Inferior parietal cortex (tissue), 1 donor: ENCODE results near the gene CAMSAP1.
"Not testable (repeated sequence)": the region's sequence is repeated elsewhere in the genome, so short reads cannot be mapped to it uniquely, and the experiment has no call there.

Source experiments
- DNase-seq: peaks from one replicate; pipeline ENCODE4 v3.0.0-alpha.2; 2016; ENCODE audit errors: extremely low spot score

CAMSAP1 gene, protein sequence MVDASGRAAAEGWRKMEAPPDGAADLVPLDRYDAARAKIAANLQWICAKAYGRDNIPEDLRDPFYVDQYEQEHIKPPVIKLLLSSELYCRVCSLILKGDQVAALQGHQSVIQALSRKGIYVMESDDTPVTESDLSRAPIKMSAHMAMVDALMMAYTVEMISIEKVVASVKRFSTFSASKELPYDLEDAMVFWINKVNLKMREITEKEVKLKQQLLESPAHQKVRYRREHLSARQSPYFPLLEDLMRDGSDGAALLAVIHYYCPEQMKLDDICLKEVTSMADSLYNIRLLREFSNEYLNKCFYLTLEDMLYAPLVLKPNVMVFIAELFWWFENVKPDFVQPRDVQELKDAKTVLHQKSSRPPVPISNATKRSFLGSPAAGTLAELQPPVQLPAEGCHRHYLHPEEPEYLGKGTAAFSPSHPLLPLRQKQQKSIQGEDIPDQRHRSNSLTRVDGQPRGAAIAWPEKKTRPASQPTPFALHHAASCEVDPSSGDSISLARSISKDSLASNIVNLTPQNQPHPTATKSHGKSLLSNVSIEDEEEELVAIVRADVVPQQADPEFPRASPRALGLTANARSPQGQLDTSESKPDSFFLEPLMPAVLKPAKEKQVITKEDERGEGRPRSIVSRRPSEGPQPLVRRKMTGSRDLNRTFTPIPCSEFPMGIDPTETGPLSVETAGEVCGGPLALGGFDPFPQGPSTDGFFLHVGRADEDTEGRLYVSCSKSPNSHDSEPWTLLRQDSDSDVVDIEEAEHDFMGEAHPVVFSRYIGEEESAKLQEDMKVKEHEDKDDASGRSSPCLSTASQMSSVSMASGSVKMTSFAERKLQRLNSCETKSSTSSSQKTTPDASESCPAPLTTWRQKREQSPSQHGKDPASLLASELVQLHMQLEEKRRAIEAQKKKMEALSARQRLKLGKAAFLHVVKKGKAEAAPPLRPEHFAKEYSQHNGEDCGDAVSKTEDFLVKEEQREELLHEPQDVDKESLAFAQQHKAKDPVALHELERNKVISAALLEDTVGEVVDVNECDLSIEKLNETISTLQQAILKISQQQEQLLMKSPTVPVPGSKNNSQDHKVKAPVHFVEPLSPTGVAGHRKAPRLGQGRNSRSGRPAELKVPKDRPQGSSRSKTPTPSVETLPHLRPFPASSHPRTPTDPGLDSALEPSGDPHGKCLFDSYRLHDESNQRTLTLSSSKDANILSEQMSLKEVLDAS (N-terminal part only)

DNA sequence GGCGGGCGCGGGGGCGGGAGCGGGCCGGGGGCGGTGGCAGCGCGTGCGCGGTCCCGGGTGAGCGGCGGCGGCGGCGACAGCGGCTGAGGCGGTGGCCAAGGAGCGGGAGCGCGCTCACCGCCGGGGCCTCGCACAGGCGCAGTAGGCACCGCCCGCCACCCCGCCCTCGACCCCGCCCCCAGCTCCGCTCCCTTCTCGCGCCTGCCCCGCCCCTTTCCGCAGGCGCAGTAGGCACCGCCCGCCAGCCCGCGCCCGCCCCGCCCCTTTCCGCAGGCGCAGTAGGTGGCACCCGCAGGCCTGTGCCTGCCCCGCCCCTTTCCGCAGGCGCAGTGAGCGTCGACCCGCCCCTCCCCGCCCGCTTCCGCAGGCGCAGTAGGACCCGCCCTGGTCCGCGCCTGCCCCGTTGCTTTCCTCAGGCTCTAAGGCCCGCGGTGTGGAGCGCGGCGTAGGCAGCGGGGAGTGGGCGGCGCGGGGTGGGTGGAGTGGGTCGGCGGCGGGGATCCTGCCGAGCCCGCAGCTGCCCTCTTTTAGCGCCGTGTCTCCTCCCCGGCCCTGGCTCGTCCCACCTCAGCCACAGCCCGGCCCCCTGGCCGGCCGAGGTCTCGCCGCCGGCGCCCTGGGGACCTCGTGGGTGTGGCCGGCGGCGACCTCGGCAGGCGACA is at the start of gene CAMSAP1:
TSS of gene CAMSAP1 (minus strand) at position 116 of the 662 bp plus-strand sequence. CDS start 387 bp downstream, outside the sequence.
- peak; percentile 91 for DNase-seq

DNA sequence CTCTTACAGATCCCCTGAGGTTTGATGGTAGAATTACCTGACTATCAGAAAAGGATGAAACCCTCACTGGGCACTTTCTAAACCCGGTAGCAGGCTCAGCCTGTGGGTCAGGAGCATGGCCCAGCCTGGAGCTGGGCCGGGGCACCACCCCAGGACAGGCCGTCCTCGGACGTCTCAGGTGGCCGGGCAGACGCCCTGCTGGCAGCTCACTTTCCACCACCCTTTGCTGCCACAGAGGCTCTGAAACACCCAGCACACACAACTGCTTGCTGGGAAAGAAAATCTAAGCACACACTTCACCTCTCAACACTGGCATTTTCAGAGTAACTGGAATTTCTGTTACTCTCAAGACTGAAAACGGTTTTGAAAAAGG is 49.4 kb upstream of the CAMSAP1 start:
- no peak for DNase-seq

DNA sequence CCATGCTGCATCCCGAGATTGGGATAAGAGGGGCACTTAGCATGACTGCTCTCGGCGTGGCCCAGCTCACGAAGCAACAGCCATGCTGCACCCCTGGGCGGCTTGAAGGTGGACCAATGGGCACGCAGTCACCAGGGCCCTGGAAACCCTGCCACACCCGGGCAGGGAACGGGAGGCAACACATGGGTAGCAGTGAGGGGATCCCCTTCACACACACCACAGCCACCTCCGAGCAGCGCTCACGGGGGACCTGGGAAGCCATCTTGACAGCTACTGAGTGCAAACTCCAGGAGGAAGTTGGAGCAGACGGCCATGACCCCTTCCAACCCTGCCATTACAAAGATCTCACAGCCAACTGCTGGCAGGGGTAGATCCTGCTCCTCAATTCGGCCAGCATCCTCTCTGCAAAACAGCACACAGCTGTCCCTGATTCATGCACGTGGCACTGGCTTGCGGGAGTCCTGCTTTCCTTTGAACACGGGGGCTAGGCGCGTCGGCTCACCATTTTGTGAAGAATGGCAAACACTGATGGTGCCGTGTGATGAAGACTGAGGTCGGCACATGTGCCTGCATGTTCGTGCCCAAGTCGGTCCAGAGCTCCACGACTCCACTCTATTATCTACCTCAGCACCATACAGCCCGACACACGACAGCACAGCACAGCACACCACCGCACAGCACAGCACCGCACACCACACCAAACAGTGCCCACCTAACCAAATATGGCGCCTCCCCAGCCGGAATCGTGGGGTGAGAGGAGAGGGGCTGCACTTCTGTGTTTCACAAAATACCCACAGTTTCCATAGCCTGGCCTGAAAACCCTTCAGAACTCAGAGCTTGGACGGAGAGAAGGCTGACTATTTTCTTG is 48.8 kb upstream of the CAMSAP1 start:
- DNase-seq: no peak

DNA sequence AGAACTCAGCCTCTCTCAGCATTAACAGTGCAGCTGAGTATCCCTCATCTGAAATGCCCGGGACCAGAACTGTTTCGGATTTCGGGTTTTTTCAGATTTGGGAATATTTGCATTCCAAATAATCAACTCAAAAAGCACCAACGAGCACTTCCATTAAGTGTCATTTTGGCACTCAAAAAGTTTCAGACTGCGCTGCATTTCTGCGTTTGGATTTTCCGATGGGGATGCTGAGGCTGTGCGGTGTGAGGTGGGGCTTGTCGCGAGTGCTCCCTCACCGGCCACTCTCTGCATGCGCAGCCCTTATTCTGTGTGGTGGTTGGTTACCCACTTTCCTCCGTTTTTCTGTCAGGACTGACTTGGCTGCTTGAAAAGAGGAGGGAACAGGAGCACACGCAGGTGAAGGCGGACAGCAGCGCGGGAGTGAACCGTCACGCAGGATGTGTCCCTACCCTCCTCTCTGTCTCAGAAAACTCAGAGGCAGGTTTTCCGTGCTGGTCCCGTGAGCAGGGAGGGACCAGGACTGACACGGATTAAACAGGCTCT is 45.4 kb upstream of the CAMSAP1 start:
- no peak for DNase-seq

DNA sequence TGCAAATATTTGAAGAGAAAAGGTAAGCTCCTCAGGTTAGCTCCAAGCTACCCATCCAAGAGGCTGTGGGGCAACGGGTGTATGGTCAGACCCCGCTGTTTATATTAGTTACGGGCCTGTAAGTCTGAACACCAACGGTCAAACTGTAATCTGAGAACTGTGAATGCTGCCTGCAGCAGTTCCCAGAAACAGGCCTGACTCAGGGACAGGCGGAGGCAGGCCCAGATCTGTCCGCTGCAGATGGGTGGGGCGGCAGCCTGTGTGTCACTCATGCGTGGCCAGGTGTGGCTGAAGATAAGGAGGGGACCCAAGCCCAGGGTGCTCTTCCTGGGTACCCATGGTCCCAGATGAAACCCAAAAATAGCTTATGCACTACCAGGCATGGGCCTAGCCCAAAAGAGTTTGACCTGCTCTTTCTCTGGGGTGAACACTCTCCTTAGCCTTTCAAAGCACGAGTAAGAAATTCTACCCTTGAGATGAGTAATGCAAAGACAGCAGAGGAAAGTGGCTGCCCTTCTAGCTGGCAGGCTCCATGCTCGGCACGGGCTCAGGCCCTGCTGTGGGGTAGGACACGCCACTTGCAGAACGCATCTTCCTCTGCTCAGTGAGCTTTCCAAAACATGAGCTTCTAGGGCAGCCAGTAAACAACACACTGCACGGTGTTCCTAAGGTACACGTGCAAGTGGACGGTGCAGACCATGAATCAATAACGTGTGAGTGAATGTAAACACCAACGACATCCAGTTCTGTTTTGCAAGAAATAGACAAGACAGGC is 44.7 kb upstream of the CAMSAP1 start:
- DNase-seq: peak; percentile 42

DNA sequence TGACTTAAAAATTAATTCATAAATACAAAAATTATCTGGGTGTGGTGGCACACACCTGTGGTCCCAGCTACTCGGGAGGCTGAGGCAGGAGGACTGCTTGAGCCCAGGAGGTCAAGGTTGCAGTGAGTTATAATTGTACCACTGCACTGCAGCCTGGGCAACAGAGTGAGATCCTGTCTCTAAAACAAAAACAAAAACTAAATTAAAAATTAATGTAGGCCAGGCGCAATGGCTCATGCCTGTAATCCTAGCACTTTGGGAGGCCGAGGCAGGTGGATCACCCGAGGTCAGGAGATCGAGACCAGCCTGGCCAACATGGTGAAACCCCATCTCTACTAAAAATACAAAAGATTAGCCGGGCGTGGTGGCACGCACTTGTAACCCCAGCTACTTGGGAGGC is 44.0 kb upstream of the CAMSAP1 start:
- DNase-seq: not testable (repeated sequence)

DNA sequence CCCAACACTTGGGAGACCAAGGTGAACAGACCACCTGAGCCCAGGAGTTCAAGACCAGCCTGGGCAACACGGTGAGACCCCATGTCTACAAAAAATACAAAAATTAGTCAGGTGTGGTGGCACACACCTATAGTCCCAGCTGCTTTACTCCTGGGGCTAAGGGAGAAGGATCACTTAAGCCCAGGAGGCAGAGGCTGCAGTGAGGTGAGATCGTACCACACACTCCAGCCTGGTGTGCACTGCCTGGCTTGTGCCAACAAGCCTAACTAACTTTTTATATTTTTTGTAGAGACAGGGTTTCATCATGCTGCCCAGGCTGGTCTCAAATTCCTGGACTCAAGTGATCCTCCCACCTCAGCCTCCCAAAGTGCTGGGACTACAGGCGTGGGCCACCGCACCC is 43.5 kb upstream of the CAMSAP1 start:
- DNase-seq: not testable (repeated sequence)

DNA sequence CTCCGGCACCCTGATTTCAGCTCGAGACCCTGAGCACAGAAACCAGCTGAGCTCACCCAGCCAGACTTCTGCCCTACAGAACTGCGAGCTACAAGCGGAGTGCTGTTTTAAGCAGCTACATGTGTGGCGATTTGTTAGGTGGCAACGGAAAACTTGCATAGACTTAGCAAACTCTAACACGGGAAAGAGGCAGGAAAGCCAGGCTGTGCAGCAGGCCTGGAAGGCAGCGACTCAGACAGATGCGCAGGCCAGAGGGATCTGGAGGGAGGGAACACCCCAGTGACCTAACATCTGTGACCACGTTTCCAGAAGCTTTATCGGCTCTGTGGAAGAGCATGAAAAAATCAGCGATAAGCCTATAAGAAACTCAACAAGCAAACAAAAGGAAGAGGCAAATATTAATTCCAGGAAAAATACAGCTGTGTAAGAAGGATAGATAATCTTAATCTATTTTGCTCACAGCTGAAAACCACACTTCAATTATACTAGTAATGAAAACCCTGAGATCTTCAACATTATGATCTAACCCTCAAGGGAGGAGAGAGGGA is 42.9 kb upstream of the CAMSAP1 start:
- no peak for DNase-seq

DNA sequence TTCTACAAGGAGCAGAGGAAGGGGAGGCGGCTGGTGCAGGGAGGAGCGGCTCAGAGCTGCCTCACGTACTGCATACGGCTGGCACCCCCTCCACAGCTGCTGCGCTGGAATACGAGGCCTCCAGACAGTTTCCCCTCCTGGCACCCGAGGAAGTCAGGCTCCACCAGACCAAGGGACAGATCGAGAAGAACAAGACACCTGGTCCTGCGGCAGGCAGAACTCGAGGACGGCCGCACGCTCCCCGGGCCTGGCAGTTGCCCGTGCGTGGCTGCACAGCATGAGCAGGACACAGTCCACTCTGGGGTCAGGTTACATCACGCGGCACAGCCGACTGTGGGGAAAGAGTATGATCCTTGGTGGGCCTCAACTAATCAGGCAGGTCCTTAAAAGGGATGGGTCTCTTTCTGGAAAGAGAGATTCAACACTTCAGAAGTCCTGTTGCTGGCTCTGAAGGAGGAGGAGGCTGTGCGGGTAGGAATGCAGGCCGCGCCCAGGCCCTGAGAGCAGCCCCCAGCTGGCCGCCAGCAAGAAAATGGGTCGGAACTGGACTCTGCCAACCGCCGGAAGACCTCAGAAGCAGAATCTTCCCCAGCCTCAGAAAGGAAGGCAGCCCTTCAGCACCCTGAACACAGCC is 42.3 kb upstream of the CAMSAP1 start:
- no peak for DNase-seq

DNA sequence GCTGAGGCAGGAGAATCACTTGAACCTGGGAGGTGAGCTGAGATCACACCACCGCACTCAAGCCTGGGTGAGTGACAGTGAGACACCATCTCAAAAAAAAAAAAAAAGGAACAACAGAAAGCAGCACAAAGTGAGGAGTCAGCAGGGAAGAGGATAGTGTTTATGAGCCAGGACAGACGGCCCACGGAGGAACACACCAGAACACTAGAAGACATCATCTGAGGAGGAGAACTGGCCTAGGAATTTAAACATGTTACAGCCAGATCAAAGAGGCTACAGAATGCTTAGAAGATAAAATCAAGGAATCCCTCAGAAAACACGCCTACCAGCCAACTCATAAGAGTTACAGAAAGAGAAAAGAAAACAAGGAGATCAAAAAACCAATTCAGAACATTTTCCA is 41.6 kb upstream of the CAMSAP1 start:
- DNase-seq: no peak

DNA sequence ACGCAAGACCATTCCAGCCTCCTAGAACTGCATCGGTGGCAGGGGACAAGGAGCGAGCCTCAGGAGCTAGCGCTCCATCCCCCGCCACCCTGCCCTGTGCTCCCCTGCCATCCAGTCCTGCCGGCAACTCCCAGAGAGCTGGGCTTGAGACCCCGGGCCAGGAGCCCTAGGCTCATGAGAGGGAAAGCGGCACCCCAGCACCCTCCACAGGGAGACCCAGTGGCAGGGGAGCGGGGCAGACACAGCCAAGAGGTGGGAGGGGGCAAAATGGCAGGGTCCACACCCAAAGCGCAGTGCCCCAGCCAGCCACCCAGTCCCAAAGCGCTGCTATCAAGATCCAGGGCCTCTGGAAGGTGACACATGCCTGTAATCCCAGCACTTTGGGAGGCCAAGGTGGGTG is 41.1 kb upstream of the CAMSAP1 start:
- no peak for DNase-seq

DNA sequence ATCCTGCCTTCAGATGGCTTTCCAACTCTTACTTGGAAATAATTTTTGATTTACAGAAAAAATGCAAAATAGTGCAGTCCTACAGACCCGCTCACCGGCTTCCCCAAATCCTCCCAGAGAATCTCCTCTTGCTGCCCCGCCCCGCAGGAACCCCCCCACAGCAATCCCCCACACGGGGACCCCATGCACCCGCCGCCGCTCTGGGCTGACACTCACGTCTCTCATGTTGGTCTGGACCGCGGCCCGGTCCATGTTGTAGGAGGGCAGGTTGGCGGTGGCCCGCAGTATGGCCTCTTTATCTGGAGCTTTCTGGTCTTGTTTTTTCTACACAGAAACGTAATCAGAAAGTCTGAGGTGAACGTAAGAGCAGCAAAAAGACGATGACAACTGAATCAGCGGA is 40.2 kb upstream of the CAMSAP1 start:
- DNase-seq: no peak

DNA sequence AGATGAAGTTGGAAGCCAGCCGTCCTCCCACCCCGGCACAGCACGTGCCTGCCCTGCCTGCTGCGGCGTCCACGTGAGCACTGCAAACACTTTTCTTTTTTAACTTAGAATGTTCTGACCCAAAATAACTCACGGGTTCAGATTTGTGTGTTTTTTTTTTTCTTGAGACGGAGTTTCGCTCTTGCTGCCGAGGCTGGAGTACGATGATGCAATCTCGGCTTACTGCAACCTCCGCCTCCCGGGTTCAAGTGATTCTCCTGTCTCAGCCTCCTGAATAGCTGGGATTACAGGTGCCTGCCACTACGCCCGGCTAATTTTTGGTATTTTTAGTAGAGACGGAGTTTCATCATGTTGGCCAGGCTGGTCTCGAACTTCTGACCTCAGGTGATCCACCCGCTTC is 39.8 kb upstream of the CAMSAP1 start:
- DNase-seq: not testable (repeated sequence)

DNA sequence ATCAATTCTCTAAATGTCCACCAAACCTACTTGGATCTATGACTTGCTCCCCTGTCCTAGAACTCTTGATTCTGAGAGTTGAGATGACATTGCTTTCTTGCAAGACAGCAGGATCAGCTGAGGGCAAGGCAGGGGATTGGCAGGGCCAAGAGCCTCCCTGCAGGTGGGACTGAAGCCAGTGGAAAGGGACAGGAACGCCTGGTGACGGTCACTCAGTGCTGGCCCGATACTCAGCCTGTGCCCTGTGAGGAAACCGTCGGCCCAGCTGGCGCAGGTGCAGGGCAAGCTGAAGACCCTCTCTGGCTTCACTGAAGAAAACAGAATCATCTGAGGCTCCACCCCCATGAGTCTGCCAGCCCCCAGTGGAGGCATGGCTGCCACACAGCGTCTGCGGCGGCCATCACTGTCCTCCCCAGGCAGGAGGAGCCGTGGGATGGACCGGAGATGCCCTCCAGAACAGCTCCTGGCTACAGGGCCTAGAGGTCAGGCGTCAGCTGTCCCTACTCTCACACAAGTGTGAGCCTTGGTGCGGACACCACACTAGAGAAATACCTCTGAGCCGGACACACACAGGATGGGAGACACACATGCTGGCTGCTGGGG is 39.1 kb upstream of the CAMSAP1 start:
- DNase-seq: no peak

DNA sequence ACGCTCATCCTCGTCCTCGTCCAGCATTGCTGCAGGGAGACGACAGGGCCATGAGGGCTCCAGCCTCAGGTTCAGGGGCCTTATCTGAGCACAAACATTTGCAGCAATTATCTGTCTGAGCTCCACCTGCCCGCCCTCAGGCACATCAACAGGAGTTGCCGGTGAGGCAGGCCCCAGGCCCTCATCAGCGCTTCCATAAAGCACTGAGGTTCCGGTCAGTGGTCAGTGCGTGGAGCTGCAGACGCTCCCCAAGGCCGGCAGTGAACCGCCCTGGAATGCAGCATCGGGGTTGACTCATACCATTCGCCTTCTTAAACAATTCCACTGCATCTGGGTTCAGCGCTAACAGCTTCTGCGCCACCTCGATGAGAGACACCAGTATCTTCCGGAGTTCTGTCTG is 38.6 kb upstream of the CAMSAP1 start:
- DNase-seq: no peak

DNA sequence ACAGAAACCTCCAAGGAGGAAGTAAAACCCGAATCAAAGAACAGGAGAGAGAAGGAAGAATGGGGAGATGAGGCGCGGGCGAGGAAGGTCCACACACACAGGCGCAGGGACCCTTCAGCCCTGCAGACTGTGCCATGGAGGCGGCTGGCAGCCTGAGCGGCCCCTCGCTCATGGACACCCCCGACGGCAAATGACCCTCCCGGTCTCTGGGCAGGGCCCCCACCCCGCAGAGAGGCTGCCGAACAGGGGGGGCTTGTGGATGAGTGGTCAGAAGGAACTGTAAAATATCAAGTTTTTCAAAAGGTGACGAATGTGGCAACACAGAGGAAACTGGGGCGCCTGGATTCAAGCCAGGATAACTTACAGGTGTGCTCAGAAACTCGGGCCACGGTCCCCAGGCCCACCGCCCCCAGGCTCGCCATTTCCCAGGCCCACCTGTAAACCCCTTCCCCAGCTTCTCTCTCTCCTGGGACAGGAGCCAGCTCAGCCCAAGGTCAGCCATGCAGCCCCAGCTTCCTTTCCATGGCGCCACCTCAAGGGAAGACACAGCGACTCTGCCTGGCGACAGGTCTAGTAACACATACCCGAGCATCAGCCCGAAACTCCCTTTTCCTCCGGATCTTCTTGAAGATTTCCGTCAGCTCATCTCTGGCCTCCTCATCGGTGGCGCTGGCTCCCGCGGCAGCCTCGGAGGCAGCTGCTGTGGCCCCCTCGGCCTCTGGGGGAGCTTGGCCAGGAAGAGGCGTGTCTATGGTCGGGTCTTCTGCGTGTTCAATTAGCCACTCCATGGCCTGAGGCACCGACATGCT is 37.3 kb upstream of the CAMSAP1 start:
- no peak for DNase-seq

DNA sequence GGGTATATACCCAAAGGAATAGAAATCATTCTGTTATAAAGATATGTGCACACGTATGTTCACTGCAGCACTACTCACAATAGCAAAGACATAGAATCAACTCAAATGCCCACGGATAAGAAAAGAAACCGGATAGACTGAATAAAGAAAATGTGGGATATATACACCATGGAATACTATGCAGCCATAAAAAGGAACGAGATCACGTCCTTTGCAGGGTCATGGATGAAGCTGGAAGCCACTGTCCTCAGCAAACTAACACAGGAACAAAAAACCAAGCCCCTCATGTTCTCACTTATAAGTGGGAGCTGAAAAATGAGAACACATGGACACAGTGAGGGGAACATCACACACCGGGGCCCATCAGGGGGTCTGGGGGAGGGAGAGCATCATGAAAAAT is 36.3 kb upstream of the CAMSAP1 start:
- DNase-seq: not testable (repeated sequence)
